GM12801 (cell line): Measurements from ENCODE around the gene UNC5B.

Source experiments
- TF ChIP-seq, protein P1 (sequence below): IDR thresholded peaks from one replicate; pipeline ENCODE4 v1.5.1; 2011; ENCODE audit warnings: control low read depth; ENCODE audit not compliant: insufficient read length; ENCODE audit errors: extremely low read depth

UNC5B gene

DNA sequence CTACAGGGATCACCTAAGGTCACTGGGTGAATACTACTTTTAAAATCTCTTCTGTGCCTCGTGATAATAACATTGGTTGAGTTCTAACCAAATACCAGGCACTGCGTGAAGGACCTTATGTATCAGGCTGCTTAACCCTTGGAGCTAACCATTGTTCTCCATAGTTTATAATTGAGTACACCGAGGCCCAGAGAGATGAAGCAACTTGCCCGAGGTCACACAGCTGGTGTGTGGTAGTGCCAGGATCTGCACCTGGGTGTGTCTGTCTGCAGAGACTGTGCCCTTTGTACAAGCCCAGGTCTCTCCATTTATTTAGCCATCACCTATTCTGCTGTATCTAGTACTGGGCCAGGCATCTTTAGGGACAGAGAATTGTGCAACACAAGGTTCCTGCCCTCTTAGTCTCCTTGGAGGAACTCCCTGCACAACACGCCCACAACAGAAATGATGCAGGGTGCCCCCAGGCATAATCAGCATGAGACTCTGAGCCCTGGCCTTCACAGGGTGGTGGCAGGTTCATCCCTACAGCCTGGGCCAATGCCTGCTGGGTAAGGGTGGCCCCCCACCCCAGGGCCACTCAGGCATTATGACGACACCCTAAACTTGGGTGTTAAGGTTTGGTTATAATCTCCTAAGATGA is 31.5 kb downstream of the UNC5B start:
- TF ChIP-seq, protein P1, sequence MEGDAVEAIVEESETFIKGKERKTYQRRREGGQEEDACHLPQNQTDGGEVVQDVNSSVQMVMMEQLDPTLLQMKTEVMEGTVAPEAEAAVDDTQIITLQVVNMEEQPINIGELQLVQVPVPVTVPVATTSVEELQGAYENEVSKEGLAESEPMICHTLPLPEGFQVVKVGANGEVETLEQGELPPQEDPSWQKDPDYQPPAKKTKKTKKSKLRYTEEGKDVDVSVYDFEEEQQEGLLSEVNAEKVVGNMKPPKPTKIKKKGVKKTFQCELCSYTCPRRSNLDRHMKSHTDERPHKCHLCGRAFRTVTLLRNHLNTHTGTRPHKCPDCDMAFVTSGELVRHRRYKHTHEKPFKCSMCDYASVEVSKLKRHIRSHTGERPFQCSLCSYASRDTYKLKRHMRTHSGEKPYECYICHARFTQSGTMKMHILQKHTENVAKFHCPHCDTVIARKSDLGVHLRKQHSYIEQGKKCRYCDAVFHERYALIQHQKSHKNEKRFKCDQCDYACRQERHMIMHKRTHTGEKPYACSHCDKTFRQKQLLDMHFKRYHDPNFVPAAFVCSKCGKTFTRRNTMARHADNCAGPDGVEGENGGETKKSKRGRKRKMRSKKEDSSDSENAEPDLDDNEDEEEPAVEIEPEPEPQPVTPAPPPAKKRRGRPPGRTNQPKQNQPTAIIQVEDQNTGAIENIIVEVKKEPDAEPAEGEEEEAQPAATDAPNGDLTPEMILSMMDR: no peak

- TF ChIP-seq, protein P1: no peak
Observed at GRCh38 chr10:71244431-71245419, 32.4 kb downstream of the UNC5B start.

DNA sequence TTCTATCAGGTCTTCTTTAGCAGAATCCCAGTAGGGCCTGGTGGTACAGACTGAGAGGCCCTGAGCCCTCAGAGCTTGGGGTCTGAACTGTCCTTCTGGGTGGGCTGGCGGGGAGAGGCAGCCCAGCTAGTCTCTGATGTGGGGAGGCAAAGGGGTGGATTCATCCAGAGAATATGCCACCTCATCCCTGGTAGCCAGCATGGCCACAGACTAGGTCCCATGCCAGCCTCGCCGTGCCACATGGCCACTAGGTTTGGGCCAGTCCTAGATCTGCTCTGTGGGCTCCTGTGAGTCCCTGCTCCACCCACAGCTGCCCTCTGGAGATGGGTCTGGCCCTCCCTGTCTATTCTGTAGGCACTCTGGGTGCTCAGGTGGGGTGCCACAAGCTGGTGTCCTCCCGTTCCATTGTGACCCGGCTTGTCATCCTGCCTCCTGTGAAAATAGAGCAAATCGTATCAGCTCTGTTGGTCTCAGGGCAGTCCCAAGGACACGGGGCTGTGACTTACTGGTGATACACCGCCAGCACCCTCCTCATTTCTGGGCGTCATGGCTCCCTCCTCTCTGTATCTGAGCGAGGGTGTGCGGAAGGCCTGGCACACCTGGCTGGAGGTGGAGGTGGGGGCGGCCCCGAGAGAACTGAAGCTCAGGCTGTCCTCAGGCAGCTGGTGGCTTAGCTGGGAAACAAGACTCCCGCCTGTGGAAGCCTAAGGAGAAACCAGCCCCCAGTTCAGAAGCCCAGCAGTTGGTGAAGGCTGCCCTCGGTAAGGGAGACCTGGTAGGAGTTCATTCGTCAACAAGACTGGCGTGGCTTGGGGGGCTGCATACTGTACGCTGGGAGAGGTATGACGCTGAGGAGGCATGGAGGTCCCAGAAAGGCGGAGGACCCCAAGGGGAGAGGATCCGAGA is 33.3 kb downstream of the UNC5B start:
- TF ChIP-seq, protein P1: no peak

DNA sequence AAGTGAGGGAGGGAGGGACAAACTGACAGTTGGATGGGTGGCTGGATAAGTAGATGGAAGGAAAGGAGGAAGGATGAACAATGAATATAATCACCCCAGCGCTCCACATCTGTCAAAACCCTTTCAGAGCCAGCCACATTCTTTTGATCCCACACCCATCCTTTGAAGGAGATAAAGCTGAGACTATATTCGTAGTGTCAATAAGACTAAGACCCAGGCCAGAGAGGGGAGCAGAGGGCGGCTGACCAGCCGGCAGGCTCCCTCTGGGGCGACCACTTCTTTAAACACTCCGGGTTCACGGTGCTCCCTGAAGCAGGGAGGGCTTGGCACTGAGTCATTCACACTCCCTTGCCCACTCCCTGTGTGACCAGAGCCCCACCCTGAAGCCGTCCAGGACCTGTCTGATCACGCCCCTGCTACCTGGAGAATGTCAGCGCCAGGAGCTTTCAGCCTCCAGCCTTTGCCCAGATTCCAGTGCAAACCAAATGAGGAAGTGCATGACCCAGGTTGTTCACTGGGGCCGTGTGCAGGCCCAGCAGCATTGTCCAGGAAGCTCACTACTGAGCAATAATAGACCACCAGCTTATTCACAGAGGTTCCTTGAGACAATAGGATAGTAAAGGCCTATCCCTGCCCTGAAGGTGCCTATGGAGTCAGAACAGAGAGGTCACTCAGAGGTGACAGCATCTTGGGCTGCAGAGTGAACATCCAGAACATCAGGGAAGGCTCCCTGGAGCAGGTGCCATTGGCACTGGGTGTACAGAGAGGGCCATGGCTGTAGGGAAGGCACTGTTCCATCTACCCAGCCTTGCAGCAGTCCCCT is 34.4 kb downstream of the UNC5B start:
- TF ChIP-seq, protein P1: no peak

GRCh38 chr10:71247414-71247705 is 35.0 kb downstream of the UNC5B start:
- TF ChIP-seq, protein P1: no peak

GRCh38 chr10:71247804-71248203 is 35.4 kb downstream of the UNC5B start:
- TF ChIP-seq, protein P1: no peak
